GM19324 (cell line): ENCODE results near the gene MAP2K5.
A peak's percentile ranks its signal among the peaks of the same experiment; 100 is the strongest.

Experiments used
- ATAC-seq: cut with Tn5 transposase; IDR thresholded peaks from one replicate; pipeline ENCODE4 v1.9.1; 2021; ENCODE audit warnings: mild to moderate bottlenecking, moderate library complexity; ENCODE audit not compliant: unreplicated experiment, low FRiP score

MAP2K5 gene

GRCh38 chr15:67745073-67746006, 202.8 kb downstream of the MAP2K5 start:
- no peak for ATAC-seq

GRCh38 chr15:67746022-67746421, 203.5 kb downstream of the MAP2K5 start:
- no peak for ATAC-seq

GRCh38 chr15:67746450-67746849, 203.9 kb downstream of the MAP2K5 start:
- no peak for ATAC-seq

GRCh38 chr15:67747921-67748320, 205.4 kb downstream of the MAP2K5 start:
- no peak for ATAC-seq

GRCh38 chr15:67750371-67750770, 207.9 kb downstream of the MAP2K5 start:
- ATAC-seq: no peak

- no peak for ATAC-seq
Observed at GRCh38 chr15:67753891-67754290, 211.4 kb downstream of the MAP2K5 start.

GRCh38 chr15:67755264-67755663, 212.8 kb downstream of the MAP2K5 start:
- no peak for ATAC-seq

- ATAC-seq: no peak
Observed at GRCh38 chr15:67755936-67756335, 213.4 kb downstream of the MAP2K5 start.

GRCh38 chr15:67758619-67759300, 216.3 kb downstream of the MAP2K5 start:
- ATAC-seq: no peak

- ATAC-seq: no peak
Observed at GRCh38 chr15:67760901-67761300, 218.4 kb downstream of the MAP2K5 start.

- ATAC-seq: no peak
Observed at GRCh38 chr15:67761343-67761742, 218.8 kb downstream of the MAP2K5 start.

GRCh38 chr15:67762610-67763368, 220.3 kb downstream of the MAP2K5 start:
- peak; percentile 61 for ATAC-seq

- ATAC-seq: no peak
Observed at GRCh38 chr15:67765701-67766100, 223.2 kb downstream of the MAP2K5 start.

- no peak for ATAC-seq
Observed at GRCh38 chr15:67766968-67767367, 224.5 kb downstream of the MAP2K5 start.

- ATAC-seq: no peak
Observed at GRCh38 chr15:67768313-67768977, 225.9 kb downstream of the MAP2K5 start.

- no peak for ATAC-seq
Observed at GRCh38 chr15:67769497-67770357, 227.2 kb downstream of the MAP2K5 start.

GRCh38 chr15:67770358-67770628, 227.8 kb downstream of the MAP2K5 start:
- ATAC-seq: no peak

GRCh38 chr15:67771189-67771800, 228.8 kb downstream of the MAP2K5 start:
- no peak for ATAC-seq

- no peak for ATAC-seq
Observed at GRCh38 chr15:67774626-67775025, 232.1 kb downstream of the MAP2K5 start.
